HG03060 (cell line): Measurements from ENCODE around the gene MICU1.
"Not testable (repeated sequence)": the region's sequence is repeated elsewhere in the genome, so short reads cannot be mapped to it uniquely, and the experiment has no call there.

ENCODE experiments used
- ATAC-seq: cut with Tn5 transposase; IDR thresholded peaks from one replicate; pipeline ENCODE4 v1.9.1; 2021; ENCODE audit warnings: low read depth, moderate number of reproducible peaks; ENCODE audit not compliant: unreplicated experiment

Gene MICU1

GRCh38 chr10:72564596-72564995, 61.3 kb downstream of the MICU1 start:
- ATAC-seq: no peak

DNA sequence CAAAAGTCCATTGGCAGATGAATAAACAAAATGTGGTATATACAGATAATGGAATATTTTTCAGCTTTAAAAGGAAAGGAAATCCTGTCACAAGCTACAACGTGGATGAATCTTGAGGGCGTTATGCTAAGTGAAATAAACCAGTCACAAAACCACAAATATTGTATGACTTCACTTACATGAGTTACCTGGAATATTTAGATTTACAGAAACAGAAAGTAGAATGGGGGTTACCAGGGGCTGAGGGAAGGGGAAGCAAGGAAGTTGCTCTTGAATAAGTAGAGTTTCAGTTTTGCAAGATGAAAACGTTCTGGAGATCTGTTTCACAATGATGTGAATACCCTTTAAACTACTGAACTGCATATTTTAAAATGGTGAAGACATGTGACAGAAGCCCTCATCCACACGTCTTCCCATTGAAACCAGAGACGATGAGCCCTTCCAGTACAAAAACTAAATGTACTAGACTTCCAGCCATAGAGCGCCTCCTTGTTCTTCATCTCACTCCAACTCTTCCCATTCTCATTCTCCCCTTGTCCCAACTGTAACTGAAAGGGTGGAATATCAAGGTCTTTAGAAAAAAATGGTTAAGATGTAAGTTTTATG, 62.4 kb downstream of the MICU1 start:
- ATAC-seq: no peak

DNA sequence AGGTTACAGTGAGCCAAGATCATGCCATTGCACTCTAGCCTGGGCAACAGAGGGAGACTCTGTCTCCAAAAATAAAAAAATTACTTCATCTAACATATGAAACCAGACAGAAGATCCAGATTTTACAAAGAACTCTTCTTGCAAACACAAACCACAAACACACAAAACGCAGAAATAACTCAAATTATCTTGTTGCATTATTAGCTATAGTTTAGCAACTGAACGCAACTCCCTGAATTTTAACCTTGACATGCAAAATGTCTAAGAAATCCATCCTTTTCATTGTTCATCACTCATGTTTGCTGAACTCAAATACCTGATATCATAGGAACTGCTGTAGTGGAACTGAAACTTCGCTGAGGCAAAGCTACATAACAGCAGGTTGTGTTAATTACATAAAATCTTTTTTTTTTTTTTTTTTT, 64.1 kb downstream of the MICU1 start:
- ATAC-seq: no peak

DNA sequence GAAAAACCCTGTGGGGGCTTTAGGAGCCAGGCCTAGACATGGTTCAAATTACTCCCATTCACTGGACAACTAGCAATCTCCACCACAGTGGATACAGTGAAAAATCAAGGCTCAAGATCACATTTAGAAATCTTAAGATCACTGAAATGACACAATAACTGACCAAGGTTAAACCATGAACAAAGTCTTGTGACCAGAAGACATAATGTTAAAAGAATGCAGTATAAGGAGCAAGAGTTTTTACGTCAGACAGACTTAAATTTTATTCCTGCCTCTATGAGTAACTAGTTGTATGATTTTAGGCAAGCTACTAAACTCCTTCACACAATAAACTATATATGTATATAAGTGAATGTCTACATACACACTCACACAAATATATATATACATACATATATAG, 68.5 kb downstream of the MICU1 start:
- no peak for ATAC-seq

- no peak for ATAC-seq
Measured at GRCh38 chr10:72552857-72553256, 73.0 kb downstream of the MICU1 start.

- no peak for ATAC-seq
Measured at GRCh38 chr10:72550239-72550638, 75.6 kb downstream of the MICU1 start.

DNA sequence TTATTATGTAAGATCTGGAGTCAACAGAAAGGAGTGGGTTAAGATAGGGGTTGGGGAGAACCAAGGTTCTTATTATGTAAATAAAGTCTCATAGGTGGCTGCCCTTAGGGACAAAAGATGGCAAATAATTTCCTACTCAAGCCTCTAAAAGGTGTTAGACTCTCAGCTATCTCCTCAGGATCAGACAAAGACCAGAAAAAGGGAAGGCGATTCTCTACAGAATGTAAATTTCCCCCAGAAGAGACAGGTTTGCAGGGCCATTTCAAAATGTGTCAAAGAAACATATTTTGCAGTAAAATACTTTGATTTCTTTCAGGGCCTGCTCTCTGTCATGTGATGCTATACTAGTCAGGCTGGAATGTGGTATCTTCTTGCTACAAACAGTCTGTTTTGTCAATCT, 80.3 kb downstream of the MICU1 start:
- ATAC-seq: no peak

DNA sequence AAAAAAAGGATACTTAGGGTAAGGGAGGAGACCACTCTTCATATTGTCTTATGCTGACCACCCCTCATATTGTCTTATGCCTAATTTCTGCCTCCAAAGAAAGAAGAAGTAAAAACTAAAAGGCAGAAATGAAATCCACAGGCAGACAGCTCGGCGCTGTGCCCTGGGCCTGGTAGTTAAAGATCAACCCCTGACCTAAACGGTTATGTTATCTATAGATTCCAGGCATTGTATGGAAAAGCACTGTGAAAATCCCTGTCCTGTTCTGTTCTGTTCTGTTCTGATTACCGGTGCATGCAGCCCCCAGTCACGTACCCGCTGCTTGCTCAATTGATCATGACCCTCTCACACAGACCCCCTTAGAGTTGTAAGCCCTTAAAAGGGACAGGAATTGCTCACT, 82.0 kb downstream of the MICU1 start:
- ATAC-seq: not testable (repeated sequence)

DNA sequence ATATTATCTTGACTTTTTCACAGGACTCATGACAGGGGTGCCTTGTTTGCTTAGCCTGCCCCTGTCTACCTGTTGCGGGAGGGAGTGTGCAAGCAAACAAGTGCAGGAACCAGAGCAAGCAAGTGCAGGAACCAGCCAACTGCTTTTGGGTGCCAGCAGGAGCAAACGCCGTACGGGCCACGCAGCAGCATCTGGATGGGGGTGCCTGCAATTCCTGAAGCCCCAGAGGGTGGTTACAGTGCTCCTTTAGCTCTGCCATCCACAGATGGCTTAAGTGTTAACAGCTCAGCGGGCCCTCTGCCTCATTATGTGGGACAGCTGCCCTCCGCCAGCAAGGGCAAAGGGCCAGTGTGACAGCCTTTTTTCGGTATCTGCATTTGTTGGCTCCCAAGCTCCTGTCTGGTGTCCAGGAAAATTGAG, 83.5 kb downstream of the MICU1 start:
- no peak for ATAC-seq

DNA sequence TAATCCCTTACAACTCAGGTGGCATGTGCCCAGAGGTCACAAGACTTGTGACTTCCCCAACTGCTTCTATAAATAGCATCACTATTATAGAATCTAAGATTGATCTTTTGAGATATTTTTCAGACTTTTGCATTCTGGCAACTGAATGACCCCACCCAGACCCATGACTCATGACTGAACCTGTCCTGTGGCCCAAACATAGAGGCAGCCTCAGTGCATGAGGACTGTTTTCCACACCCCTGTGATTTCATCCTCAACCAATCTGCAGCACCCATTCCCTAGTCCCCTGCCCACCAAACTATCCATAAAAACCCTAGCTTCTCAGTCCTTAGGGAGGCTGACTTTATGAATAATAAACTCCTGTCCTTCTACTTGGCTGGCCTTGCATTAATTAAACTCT, 84.5 kb downstream of the MICU1 start:
- ATAC-seq: no peak

- no peak for ATAC-seq
Measured at GRCh38 chr10:72540193-72540807, 85.6 kb downstream of the MICU1 start.

- ATAC-seq: no peak
Measured at GRCh38 chr10:72539137-72539536, 86.7 kb downstream of the MICU1 start.

DNA sequence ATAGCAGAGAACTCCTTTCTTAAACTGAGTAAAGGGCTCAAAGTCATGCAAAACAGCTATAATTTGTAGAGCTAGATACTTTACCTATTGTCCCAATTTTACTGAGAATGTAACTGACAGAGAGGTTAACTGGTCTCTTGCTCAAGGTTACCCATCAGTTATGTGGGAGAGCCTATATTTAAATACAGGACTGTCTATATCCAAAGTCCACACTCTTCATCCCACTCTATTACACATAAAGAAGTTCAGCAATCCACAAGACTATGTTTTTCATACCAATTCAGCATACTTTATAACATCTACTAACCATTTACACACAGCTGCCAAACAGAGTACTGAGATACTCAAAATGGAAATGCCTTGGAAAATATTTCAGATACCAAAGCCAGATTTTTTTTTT, 100.2 kb downstream of the MICU1 start:
- no peak for ATAC-seq

DNA sequence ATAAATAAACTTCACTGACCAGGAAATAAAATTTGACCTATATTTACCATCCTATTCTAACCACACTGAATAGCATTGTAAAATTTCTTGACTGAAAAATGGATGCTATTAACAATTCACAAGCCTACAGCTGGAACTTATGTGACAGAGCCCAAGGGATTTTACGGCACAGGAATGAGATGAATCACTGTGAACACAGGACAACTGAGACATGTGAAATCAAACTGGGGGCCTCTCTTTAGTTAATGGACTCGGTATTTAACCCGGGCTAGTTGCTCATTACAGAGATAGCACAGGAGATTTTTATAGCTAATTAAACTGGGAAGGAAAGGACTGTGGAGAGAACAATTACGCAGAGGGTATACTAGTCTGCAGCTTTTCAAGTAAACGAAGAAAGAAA, 100.6 kb downstream of the MICU1 start:
- no peak for ATAC-seq

DNA sequence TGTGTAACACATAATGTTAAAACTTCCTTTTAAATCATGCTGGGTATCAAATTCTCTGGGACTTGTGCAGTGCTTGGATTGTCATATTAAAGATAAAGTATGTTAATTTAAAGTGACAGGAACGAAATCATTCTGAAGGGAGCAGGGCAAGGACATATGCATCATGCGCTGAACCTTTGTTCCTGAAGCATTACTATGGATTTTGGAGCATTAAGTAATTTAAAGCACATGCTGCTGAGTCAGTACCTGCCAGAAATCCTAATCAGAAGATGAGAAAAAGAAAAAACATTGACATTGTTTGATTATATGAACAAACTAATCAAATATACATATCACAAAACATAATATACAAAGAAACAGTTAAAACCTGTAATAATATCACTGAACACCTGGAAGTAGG, 101.4 kb downstream of the MICU1 start:
- no peak for ATAC-seq

DNA sequence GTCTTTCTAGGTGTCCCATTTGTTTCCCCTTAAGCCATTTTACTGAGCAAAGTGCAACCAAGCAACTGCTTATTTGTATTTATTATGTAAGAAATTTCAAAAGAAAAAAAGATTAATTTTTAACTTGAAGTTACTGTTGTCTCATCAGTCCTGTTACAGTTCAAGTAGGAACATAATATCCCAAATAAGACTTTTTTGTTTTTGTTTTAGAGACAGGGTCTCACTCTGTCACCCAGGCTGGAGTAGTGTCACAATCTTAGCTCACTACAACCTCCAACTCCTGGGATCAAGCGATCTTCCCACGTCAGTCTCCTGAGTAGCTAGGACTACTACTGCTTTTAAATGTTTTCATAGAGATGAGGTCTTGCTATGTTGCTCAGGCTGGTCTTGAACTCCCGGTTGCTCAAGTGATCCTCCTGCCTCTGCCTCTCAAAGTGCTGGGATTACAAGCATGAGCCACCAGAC, 101.9 kb downstream of the MICU1 start:
- no peak for ATAC-seq

GRCh38 chr10:72523062-72523461, 102.8 kb downstream of the MICU1 start:
- no peak for ATAC-seq

- no peak for ATAC-seq
Measured at GRCh38 chr10:72517244-72517643, 108.6 kb downstream of the MICU1 start.

DNA sequence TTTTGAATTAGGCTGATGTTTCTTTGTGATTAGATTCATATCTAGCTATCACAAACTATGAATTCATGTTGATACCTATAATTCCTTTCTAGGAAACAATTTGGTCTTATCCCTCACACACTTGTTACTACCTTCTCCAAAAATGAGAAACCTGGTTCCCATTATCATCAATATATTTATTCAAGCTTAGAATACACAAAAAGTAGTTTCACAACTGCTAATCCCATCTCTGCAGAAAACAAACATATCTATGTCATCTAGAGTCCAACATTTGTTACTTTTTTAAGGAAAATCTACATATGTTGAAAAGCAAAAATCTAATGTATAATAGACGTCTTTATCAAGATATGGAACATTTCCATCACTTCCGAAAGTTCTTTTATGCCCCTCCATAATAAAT, 110.4 kb downstream of the MICU1 start:
- ATAC-seq: no peak

DNA sequence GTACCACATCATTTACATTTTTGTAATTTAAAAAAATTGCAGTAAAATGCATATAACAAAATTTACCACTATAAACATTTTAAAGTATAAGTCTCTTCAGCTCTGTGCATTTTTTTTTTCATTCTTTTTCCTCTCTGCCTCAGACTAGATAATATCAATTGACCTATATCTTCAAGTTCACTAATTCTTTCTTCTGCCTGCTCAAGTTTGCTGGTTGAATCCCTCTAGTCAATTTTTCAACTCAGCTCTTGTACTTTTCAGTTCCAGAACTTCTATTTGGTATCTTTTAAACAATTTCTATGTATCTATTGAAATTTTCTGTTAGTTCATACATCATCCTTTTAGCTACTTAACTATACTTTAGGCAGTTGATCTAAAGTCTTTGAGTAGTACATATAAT, 112.0 kb downstream of the MICU1 start:
- no peak for ATAC-seq

DNA sequence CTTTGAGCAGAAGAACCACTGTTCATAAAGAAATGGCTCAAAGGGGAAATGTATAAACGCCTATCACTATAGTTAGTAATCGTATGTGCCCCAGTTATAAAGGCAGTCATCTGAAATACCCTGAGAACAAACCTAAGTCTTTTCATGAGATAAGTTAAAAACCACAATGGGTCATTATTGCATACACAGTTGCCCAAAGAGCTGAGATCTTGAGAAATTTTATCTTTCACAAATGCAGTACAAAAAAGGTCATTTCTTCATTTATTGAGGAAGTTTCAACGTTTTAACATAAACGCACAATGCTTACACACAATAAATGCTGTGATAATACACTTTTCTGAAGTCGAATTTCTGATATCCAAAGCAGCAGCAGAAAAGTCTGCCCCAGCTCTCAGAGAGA, 114.4 kb downstream of the MICU1 start:
- no peak for ATAC-seq

GRCh38 chr10:72509941-72510340, 115.9 kb downstream of the MICU1 start:
- ATAC-seq: no peak
